GM20431 (cell line): ENCODE data around the gene CPB2.

Experiments
- in situ Hi-C: fragments of 300-500 bp; cut with MseI, MboI; formaldehyde crosslinking; loops from one replicate; pipeline ENCODE4 v1.15.0; 2020; ENCODE audit warnings: low sequenced_read_pairs; ENCODE audit not compliant: unreplicated experiment

Gene CPB2

GRCh38 chr13:46101002-46101401 lies 3.8 kb downstream of the CPB2 start:
- in situ Hi-C loops = no loop called here

GRCh38 chr13:46100191-46100815 lies 4.5 kb downstream of the CPB2 start:
- in situ Hi-C loops = no loop called here

DNA sequence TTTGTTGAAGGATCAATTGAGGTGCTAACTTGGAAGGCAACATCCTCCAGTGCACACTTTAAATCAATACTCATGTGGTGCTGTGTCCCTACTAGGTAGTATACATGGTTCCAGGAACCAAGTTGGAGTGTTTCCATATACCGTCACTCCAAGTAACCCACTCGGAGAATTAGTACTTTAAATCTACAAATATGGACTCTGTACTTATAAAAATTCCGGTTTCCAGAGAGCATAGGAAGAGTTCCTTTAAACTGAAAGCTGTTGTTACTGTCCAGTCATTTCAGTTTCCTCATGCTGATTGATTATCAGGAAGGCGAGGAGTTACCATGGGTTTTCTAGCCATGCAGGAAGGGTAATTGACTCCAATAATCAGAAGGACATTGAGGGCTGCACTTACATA lies 7.2 kb downstream of the CPB2 start:
- in situ Hi-C loops = no loop called here

- in situ Hi-C loops = no loop called here
Observed at GRCh38 chr13:46097015-46097414, 7.8 kb downstream of the CPB2 start.

DNA sequence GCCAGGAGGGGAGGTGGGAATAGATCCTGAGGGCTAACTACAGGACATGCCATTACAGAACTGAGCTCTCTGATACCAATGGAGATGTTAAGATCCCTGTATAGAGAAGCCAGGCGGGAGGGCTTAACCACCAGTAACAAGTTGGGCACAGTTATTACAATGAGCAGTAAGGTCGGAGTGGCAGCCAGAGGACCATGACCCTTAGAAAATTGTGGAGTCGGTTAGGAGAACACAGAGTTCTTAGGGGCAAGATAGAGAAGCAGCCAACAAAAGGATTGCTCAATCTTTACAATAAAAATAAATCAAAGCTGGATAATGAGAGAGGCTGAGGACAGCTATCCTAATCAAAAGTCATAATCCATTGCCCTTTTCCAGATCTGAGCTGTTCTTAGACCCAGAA lies 10.4 kb downstream of the CPB2 start:
- in situ Hi-C loops = no loop called here

DNA sequence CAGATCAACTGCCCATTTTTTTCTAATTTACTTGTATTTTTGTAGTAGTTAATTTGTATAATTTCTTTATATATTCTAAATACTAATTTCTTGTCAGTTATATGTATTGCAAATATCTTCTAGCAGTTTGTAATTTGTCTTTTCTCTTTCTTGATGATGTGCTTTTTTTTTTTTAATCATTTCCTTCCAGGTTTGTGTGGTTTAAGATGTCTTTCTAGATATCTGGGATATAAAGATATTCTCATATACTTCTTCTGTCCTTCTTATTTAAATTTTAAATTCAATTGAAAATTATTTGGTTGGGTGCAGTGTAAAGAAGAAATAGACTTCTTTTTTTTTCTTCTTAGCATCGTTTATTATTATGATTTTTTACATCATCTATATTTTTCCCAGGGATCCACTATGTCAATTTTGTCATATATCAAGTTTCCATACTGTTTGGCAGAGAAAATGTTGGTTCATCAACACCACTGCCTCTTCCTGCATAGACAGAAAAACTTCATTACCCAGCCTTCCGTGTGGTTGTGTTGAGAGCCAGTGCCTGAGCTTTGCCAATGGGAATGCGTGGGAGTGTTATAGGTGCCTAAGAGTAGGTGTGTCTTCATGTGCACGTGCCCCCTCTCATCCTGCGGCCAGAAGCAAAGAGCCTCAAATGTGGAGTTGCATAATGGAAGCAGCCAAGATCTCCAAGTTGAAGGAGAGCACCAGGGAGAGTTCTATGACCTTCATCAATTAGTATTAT lies 15.8 kb downstream of the CPB2 start:
- in situ Hi-C loops = no loop called here

- in situ Hi-C loops = no loop called here
Observed at GRCh38 chr13:46087481-46087880, 17.4 kb downstream of the CPB2 start.

DNA sequence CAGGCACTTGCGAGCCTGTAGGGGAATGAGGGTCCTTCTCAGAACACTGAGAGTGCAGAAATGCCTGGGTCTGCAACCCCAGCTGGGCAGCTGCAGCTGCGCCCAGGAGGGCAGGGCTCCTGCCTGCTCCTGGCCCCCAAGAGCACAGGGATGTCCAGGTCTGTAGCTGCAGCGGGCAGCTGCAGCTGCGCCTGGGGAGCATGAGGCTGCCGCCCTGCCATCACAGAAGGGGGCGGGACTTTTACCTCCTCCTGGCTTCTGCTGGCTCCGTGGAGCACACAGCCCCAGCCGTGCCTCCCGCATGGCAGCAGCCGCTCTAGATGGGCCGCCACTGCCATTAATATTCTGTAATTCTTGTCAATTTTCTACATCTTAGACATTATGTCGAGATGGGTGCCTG lies 17.8 kb downstream of the CPB2 start:
- in situ Hi-C loops = no loop called here

DNA sequence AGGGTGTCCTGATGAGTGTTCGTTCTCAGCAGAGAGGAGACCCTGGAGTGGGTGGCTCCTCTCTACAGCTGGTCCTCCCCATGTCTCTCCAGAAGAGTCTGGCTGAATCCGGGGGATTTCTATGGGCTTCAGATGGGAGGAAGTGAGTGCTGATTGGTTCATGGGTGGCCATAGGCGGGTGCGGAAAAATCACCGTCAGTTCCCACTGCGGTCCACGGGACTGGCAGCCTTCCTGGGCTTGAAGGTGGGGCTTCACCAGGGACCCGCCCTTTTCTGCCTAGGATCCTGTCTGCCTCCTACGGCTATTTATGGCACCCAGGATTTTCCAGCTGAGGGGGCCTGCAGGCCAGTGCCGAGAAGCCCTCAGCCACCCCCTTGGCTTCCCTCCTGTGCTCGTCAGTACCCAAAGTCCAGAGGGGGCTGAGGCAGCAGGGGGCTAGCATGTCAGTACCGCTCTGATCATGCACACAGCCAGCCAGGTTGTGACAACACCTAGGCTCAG lies 18.4 kb downstream of the CPB2 start:
- in situ Hi-C loops = no loop called here

- in situ Hi-C loops = no loop called here
Observed at GRCh38 chr13:46085737-46086136, 19.1 kb downstream of the CPB2 start.

- in situ Hi-C loops = no loop called here
Observed at GRCh38 chr13:46082324-46082723, 22.5 kb downstream of the CPB2 start.

DNA sequence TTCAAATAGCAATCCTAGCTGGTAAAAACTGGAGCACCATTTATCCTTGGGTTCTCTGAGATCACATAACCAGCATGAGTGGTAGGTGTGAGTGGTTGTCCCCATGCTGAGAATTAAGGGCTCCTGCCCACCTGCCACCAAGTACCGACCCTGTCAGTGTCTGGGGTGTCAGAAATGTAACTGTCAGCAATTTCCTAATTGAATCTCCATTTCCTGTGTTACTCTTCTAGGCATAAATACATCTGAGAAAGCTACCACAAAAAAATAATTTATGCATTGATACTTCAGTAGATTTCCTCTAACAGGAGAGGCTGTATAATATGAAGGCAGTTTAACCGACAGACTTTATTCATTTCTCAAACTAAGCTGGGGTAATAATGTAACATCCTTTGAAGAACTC lies 25.1 kb downstream of the CPB2 start:
- in situ Hi-C loops = no loop called here

DNA sequence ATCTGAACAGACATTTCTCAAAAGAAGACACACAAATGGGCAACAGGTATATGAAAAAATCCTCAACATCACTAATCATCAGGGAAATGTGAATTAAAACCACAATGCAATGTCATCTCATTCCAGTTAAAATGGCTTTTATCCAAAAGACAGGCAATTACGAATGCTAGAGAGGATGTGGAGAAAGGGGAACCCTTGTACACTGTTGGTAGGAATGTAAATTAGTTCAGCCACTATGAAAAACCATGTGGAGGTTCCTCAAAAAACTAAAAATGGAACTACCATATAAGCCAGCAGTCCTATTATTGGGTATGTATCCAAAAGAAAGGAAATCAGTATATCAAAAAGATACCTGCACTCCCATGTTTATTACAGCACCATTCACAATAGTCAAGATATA lies 27.6 kb downstream of the CPB2 start:
- in situ Hi-C loops = no loop called here

DNA sequence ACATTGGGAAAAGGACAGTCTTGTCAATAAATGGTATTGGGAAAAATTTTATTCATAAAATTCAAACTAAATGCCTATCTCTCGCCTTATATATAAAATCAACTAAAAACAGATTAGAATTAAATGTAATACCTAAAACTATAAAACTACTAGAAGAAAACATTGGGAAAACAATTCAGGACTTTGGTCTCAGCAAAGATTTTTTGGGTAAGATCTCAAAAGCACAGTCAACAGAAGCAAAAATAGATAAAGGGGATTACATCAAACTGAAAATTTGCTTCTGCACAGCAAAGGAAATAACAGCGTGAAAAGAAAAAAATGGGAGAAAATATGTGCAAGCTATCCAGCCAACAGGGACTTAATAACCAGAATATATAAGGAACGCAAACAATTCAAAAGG lies 28.0 kb downstream of the CPB2 start:
- in situ Hi-C loops = no loop called here

DNA sequence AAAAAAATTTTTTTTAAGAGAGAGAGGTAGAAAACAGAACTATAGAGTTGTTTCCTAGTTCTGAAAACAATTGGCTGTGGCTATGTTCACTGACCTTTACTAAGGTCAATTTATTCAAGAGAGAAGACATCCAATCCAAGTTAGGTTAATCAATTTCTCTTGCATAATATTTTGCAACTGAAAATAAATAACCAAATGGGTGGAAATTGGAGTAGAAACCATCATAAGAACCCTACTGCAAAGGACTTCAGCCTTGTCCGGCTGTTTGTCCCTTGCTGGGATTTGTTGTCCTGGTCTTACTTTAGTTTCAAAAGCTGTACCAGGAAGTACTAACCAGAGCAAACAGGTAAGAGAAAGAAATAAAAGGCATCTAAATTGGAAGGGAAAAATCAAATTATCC lies 29.0 kb downstream of the CPB2 start:
- in situ Hi-C loops = no loop called here

GRCh38 chr13:46071590-46072249 lies 33.1 kb downstream of the CPB2 start:
- in situ Hi-C loops = no loop called here

DNA sequence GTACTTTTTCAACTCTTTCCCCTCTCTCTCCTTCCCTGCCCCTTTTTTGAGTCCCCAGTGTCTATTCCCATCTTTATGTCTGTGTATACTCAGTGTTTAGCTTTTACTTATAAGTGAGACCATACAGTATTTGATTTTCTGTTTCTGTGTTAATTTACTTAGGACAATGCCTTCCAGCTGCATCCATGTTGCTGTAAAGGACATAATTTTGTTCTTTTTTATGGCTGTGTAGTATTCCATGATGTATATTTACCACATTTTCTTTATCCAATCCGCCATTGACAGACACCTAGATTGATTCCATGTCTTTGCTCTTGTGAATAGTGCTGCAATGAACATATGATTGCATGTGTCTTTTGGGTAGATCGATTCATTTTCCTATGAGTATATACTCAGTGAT lies 41.5 kb downstream of the CPB2 start:
- in situ Hi-C loops = no loop called here

DNA sequence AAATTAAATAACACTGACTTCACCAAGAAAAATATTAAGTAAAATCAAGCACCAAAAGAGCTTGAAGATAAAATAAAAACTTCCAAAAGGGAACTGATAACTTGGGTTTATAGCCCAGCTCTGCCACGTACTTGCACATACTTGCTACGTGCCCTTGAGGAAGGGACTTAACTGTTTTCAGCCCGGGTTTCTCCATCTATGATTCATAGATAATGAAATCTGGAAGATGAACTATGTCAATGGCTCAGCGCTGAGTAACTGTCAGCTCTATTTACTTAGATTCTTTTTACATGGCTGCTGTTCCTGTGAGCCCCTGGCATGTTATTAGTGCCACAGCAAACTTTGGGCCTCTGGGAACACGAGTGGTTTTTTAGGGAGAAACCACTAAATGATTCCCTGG lies 42.6 kb downstream of the CPB2 start:
- in situ Hi-C loops = no loop called here

- in situ Hi-C loops = no loop called here
Observed at GRCh38 chr13:46059405-46059804, 45.4 kb downstream of the CPB2 start.

GRCh38 chr13:46058268-46058667 lies 46.6 kb downstream of the CPB2 start:
- in situ Hi-C loops = no loop called here

- in situ Hi-C loops = no loop called here
Observed at GRCh38 chr13:46057256-46058015, 47.4 kb downstream of the CPB2 start.
